Measurements from ENCODE around the gene OST4. TPM values are rescaled to one million over a fixed set of nuclear protein-coding genes. Genes with fewer than 3 reads are reported as not detected.
A peak's percentile ranks its signal among the peaks of the same experiment; 100 is the strongest.

The OST4 gene
- total RNA-seq, 4 donors from 2014 or later: 111 to 217 (median 166) TPM

DNA sequence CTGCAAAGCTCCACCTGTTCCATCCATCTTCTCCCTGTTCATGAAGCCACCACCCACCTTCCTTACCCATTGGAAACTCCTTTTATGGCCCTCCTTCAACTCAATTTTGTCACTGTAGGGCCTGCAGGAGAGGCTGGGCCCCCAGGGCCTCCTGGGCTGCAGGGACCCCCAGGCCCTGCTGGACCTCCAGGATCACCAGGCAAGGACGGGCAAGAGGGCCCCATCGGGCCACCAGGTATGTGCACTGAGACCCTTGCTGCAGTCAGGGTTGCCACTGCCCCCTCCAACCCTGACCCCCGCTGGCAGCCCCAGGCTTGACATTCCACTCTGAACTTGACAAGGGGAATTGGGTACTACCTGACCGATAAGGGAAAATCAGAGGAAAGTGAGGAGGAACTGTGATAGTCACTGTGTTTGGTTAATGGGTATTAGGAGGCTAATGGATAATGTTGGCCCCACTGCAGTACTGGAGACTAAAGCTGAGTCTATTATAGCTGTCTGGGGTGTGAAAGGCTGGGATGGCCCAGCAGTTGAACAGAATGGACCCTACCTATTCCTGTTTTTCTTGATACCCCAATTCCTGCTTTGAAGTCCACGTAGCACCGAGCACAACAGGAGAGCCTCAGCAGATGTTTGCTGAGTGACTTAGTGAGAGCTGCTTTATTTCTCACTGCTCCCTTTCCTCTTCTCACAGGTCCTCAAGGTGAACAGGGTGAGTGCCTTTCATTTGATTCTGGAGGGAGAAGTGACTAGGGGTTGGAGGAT, 13.0 kb upstream of the OST4 start:
- no peak for DNase-seq (ENCODE audit: low spot score in 2 of 2)
- 77 to 78% methylated on average over 6 of the region's 6 CpGs for WGBS, 2 donors
- no peak overlapping the region for H3K4me3 ChIP-seq
- H3K27ac ChIP-seq: peak overlapping the region in 1 of 4 donors; percentile 92
- peaks cover 0 to 53% (median 37%) of the 10 kb centered on the region in 4 donors for H3K4me1 ChIP-seq
- no peaks in the 10 kb centered on the region for H3K27me3 ChIP-seq
- peaks cover 0 to 14% (median 0%) of the 10 kb centered on the region in 3 donors for H3K36me3 ChIP-seq
- no peaks in the 10 kb centered on the region for H3K9me3 ChIP-seq
- TF ChIP-seq, protein P1, sequence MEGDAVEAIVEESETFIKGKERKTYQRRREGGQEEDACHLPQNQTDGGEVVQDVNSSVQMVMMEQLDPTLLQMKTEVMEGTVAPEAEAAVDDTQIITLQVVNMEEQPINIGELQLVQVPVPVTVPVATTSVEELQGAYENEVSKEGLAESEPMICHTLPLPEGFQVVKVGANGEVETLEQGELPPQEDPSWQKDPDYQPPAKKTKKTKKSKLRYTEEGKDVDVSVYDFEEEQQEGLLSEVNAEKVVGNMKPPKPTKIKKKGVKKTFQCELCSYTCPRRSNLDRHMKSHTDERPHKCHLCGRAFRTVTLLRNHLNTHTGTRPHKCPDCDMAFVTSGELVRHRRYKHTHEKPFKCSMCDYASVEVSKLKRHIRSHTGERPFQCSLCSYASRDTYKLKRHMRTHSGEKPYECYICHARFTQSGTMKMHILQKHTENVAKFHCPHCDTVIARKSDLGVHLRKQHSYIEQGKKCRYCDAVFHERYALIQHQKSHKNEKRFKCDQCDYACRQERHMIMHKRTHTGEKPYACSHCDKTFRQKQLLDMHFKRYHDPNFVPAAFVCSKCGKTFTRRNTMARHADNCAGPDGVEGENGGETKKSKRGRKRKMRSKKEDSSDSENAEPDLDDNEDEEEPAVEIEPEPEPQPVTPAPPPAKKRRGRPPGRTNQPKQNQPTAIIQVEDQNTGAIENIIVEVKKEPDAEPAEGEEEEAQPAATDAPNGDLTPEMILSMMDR (IDR thresholded peaks at IDR 0.05): no peak
- TF ChIP-seq POLR2A (IDR thresholded peaks at IDR 0.05) (no peak), EP300 (IDR thresholded peaks at IDR 0.05) (no peak)

DNA sequence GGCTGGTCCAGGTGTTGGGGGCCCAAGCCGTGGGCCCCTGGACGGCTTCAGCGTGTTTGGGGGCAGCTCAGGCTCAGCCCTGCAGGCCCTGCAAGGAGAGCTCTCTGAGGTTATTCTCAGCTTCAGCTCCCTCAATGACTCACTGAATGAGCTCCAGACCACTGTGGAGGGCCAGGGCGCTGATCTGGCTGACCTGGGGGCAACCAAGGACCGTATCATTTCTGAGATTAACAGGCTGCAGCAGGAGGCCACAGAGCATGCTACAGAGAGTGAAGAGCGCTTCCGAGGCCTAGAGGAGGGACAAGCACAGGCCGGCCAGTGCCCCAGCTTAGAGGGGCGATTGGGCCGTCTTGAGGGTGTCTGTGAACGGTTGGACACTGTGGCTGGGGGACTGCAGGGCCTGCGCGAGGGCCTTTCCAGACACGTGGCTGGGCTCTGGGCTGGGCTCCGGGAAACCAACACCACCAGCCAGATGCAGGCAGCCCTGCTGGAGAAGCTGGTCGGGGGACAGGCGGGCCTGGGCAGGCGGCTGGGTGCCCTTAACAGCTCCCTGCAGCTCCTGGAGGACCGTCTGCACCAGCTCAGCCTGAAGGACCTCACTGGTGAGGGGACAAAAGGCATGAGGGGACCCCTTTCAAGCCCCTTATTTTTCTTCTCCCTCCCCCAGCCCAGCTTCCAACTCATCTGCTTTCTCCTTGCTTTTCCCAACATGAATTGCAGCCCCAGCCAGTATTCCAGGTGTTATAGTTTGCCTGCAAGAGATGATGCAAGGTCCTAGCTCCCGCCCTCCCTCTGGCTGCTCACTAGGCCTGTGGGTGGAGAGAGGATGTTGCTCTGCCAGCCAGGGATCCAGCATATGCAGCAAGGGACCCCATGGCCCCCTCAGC, 12.2 kb upstream of the OST4 start:
- Histone ChIP-seq H3K4me3 (no peak overlapping the region), H3K27me3 (no peaks in the 10 kb centered on the region), H3K9me3 (no peaks in the 10 kb centered on the region), H3K4me1 (peaks cover 0 to 61% (median 44%) of the 10 kb centered on the region in 4 donors), H3K36me3 (peaks cover 0 to 14% (median 0%) of the 10 kb centered on the region in 3 donors), H3K27ac (no peak overlapping the region)
- TF ChIP-seq POLR2A (IDR thresholded peaks at IDR 0.05) (no peak), EP300 (IDR thresholded peaks at IDR 0.05) (no peak)
- TF ChIP-seq, protein P1 (IDR thresholded peaks at IDR 0.05): no peak
- WGBS, 2 donors: 79 to 87% methylated on average over 16 to 20 of the region's 20 CpGs
- no peak for DNase-seq (ENCODE audit: low spot score in 2 of 2)

DNA sequence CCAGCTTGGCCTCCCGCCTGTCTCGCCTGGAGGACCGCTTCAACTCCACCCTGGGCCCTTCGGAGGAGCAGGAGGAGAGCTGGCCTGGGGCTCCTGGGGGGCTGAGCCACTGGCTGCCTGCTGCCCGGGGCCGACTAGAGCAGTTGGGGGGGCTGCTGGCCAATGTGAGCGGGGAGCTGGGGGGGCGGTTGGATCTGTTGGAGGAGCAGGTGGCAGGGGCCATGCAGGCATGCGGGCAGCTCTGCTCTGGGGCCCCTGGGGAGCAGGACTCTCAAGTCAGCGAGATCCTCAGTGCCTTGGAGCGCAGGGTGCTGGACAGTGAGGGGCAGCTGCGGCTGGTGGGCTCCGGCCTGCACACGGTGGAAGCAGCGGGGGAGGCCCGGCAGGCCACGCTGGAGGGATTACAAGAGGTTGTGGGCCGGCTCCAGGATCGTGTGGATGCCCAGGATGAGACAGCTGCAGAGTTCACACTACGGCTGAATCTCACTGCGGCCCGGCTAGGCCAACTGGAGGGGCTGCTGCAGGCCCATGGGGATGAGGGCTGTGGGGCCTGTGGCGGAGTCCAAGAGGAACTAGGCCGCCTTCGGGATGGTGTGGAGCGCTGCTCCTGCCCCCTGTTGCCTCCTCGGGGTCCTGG, 11.4 kb upstream of the OST4 start:
- no peak for TF ChIP-seq POLR2A (IDR thresholded peaks at IDR 0.05)
- TF ChIP-seq EP300 (IDR thresholded peaks at IDR 0.05): no peak
- TF ChIP-seq, protein P1 (IDR thresholded peaks at IDR 0.05): no peak
- 80 to 81% methylated on average over 17 to 19 of the region's 27 CpGs for WGBS, 2 donors

DNA sequence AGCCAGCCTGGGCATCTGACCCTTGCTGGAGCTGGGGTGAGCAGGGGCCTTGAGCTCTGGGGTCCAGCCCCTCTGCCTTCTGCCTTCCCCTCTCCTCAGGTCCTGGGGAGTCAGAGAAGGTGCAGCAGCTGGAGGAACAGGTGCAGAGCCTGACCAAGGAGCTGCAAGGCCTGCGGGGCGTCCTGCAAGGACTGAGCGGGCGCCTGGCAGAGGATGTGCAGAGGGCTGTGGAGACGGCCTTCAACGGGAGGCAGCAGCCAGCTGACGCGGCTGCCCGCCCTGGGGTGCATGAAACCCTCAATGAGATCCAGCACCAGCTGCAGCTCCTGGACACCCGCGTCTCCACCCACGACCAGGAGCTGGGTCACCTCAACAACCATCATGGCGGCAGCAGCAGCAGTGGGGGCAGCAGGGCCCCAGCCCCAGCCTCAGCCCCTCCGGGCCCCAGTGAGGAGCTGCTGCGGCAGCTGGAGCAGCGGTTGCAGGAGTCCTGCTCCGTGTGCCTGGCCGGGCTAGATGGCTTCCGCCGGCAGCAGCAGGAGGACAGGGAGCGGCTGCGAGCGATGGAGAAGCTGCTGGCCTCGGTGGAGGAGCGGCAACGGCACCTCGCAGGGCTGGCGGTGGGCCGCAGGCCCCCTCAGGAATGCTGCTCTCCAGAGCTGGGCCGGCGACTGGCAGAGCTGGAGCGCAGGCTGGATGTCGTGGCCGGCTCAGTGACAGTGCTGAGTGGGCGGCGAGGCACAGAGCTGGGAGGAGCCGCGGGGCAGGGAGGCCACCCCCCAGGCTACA, 10.7 kb upstream of the OST4 start:
- Histone ChIP-seq H3K9me3 (no peaks in the 10 kb centered on the region), H3K4me3 (no peak overlapping the region), H3K27me3 (no peaks in the 10 kb centered on the region), H3K27ac (peak overlapping the region in 3 of 4 donors; percentile 35 to 83 (median 77)), H3K36me3 (peaks cover 0 to 14% (median 0%) of the 10 kb centered on the region in 3 donors), H3K4me1 (peaks cover 0 to 66% (median 48%) of the 10 kb centered on the region in 4 donors)
- no peak for DNase-seq (ENCODE audit: low spot score in 2 of 2)
- 78 to 79% methylated on average over 21 to 24 of the region's 38 CpGs for WGBS, 2 donors
- TF ChIP-seq, protein P1 (IDR thresholded peaks at IDR 0.05): no peak
- no peak for TF ChIP-seq EP300 (IDR thresholded peaks at IDR 0.05)

More for the DNA sequence above, 11.4 kb upstream of the OST4 start:
- no peak for DNase-seq (ENCODE audit: low spot score in 2 of 2)
- no peaks in the 10 kb centered on the region for H3K9me3 ChIP-seq
- H3K4me3 ChIP-seq: no peak overlapping the region
- no peaks in the 10 kb centered on the region for H3K27me3 ChIP-seq
- peak overlapping the region in 1 of 4 donors; percentile 35 for H3K27ac ChIP-seq
- H3K36me3 ChIP-seq: peaks cover 0 to 14% (median 0%) of the 10 kb centered on the region in 3 donors
- H3K4me1 ChIP-seq: peaks cover 0 to 69% (median 47%) of the 10 kb centered on the region in 4 donors

All from tibial nerve (tissue), 4 donors.